Natural killer cell (primary cell): ENCODE measurements around the gene ISL2. TPM values are rescaled to one million over a fixed set of nuclear protein-coding genes. Genes with fewer than 3 reads are reported as not detected.

Experiments used
- ATAC-seq, 3 donors: fragments of 150-1000 bp in 2 of 3; fragments of 200-7000 bp in 1 of 3; cut with Tn5 transposase; 1 replicate in 1 of 3; 2 replicates in 2 of 3; pipeline ENCODE4 v1.10.0; 2021; ENCODE audit warnings: mild to moderate bottlenecking in 2 of 3, moderate library complexity in 2 of 3
- DNase-seq, 2 donors: peaks; one replicate each; pipeline versions ENCODE4 v3.0.0 to v3.0.0-alpha.2; 2013 to 2021; ENCODE audit warnings: mixed read lengths in 1 of 2
- H3K27ac ChIP-seq: one replicate; pipeline ENCODE4 v1.5.1; 2013; ENCODE audit warnings: mild to moderate bottlenecking, low read length
- H3K27me3 ChIP-seq: one replicate; pipeline ENCODE4 v1.6.1; 2013; ENCODE audit warnings: low read length; ENCODE audit not compliant: control insufficient read depth, insufficient read depth
- H3K36me3 ChIP-seq: one replicate; pipeline ENCODE4 v1.6.1; 2013; ENCODE audit warnings: low read length; ENCODE audit not compliant: control insufficient read depth, insufficient read depth
- H3K4me1 ChIP-seq: one replicate; pipeline ENCODE4 v1.6.1; 2013; ENCODE audit warnings: low read length; ENCODE audit not compliant: control insufficient read depth, insufficient read depth
- H3K4me3 ChIP-seq: one replicate; pipeline ENCODE4 v1.5.1; 2013; ENCODE audit warnings: low read length
- H3K9me3 ChIP-seq: one replicate; pipeline ENCODE4 v1.6.1; 2013; ENCODE audit warnings: low read length; ENCODE audit not compliant: control insufficient read depth, insufficient read depth
- H3K27ac Mint-ChIP-seq, 2 donors: one replicate each; pipeline ENCODE4 v1.8.0; 2022; ENCODE audit warnings: mild to moderate bottlenecking in 2 of 2, mixed read lengths in 2 of 2, moderate library complexity in 1 of 2
- H3K27me3 Mint-ChIP-seq, 2 donors: one replicate each; pipeline ENCODE4 v1.8.0; 2022; ENCODE audit warnings: low read depth in 2 of 2, mixed read lengths in 2 of 2
- H3K36me3 Mint-ChIP-seq: one replicate; pipeline ENCODE4 v1.8.0; 2022; ENCODE audit warnings: mixed read lengths
- H3K4me1 Mint-ChIP-seq, 2 donors: one replicate each; pipeline ENCODE4 v1.8.0; 2022; ENCODE audit warnings: mixed read lengths in 2 of 2
- H3K4me3 Mint-ChIP-seq: one replicate; pipeline ENCODE4 v1.8.0; 2022; ENCODE audit warnings: mild to moderate bottlenecking, moderate library complexity, mixed read lengths
- H3K9me3 Mint-ChIP-seq, 2 donors: one replicate each; pipeline ENCODE4 v1.8.0; 2022; ENCODE audit warnings: mixed read lengths in 2 of 2
- WGBS: methylation state at CpG from one replicate; pipeline ENCODE4 v1.1.7; 2013; ENCODE audit warnings: missing lambda C conversion rate; ENCODE audit not compliant: insufficient coverage; 5-methylcytosine and 5-hydroxymethylcytosine counted together
- intact Hi-C: fragments of 100-400 bp; cut with micrococcal nuclease; formaldehyde crosslinking; loops from one replicate; pipeline ENCODE4 v1.14.2; 2022
- total RNA-seq, 4 donors: library from RNA; stranded (reverse); fragments of 120-200 nt in 1 of 4; gene quantifications; one replicate each; pipeline versions ENCODE4 v1.2.3 to v1.2.4, GENCODE V29; 2013 to 2022
- TF ChIP-seq, protein P1 (sequence below): fragments of 200-600 bp; IDR thresholded peaks from one replicate; pipeline ENCODE4 v1.8.0; 2022; ENCODE audit warnings: antibody characterized with exemption

ISL2 gene
- total RNA-seq, 3 donors from 2014 or later (not counting 1 experiment from before 2014, with no cell fraction given), result not detected

- Mint-ChIP-seq H3K27me3 (peaks cover 39 to 58% of the 10 kb centered on the region in 2 donors), H3K4me1 (peaks cover 23 to 33% of the 10 kb centered on the region in 2 donors), H3K4me3 (peak overlapping the region; percentile 78), H3K36me3 (peaks cover 13% of the 10 kb centered on the region), H3K9me3 (no peaks in the 10 kb centered on the region), H3K27ac (peak overlapping the region in 1 of 2 donors; percentile 3)
- WGBS, result 2% methylated on average over 65 of the region's 65 CpGs
- DNase-seq (peak in 1 of 2 donors; percentile 41), ATAC-seq (peak; percentile 27 to 49 (median 45))
- intact Hi-C loops, result no loop called here
- peaks cover 62% of the 10 kb centered on the region for H3K27me3 ChIP-seq
- H3K4me3 ChIP-seq, result no peak overlapping the region
- H3K36me3 ChIP-seq, result peaks cover 2% of the 10 kb centered on the region
- peaks cover 37% of the 10 kb centered on the region for H3K4me1 ChIP-seq
- no peaks in the 10 kb centered on the region for H3K9me3 ChIP-seq
- TF ChIP-seq, protein P1, sequence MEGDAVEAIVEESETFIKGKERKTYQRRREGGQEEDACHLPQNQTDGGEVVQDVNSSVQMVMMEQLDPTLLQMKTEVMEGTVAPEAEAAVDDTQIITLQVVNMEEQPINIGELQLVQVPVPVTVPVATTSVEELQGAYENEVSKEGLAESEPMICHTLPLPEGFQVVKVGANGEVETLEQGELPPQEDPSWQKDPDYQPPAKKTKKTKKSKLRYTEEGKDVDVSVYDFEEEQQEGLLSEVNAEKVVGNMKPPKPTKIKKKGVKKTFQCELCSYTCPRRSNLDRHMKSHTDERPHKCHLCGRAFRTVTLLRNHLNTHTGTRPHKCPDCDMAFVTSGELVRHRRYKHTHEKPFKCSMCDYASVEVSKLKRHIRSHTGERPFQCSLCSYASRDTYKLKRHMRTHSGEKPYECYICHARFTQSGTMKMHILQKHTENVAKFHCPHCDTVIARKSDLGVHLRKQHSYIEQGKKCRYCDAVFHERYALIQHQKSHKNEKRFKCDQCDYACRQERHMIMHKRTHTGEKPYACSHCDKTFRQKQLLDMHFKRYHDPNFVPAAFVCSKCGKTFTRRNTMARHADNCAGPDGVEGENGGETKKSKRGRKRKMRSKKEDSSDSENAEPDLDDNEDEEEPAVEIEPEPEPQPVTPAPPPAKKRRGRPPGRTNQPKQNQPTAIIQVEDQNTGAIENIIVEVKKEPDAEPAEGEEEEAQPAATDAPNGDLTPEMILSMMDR, result no peak
- no peak overlapping the region for H3K27ac ChIP-seq
Measured at GRCh38 chr15:76345880-76346668, 9.5 kb downstream of the ISL2 start.

DNA sequence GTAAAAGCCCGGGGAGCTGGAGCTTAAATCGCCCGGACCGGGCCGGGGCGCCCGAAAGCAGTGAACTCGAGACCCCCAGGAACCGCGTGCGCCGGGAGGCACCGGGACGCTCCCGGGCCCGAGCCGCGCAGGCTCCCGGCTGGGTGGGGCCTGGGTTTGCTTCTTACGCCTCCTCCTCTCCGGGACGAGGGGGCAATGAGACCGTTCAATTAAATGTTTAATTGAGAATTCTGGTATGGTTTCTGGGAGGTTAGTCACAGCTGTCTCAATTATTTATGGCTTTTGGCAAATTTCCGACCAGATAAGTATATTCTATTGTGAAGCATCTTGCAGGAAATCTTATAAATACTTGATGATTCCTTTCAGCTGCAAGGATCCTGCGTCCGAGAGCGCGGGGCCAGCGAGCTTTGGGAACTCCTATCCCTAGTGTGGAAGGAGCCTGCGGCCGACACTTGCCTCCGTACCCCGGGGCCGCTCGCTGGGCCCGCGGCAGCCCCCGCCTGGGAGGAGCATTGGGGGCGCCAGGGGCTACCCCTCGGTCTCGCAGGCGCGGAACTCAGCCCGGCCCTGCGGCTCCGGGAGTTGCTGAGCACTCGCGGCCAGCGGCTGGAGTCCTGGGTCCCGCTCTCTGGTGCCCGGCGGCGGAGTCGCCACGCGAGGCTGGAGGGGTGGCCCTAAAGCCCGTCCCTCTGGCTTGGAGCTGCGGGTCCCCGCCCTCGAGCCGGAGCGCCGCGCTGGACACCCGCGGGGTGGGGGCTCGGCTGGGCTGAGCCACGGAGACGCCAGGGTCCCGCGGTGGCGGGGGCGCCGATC, 10.3 kb downstream of the ISL2 start:
- Mint-ChIP-seq H3K9me3 (no peaks in the 10 kb centered on the region), H3K4me1 (peaks cover 17 to 28% of the 10 kb centered on the region in 2 donors), H3K27me3 (peaks cover 34 to 53% of the 10 kb centered on the region in 2 donors), H3K36me3 (peaks cover 13% of the 10 kb centered on the region), H3K27ac (no peak overlapping the region), H3K4me3 (peak overlapping the region; percentile 49)
- H3K36me3 ChIP-seq, result peaks cover 2% of the 10 kb centered on the region
- TF ChIP-seq, protein P1, result no peak
- H3K4me1 ChIP-seq, result peaks cover 29% of the 10 kb centered on the region
- H3K4me3 ChIP-seq, result no peak overlapping the region
- H3K9me3 ChIP-seq, result no peaks in the 10 kb centered on the region
- intact Hi-C loops, result no loop called here
- H3K27me3 ChIP-seq, result peaks cover 55% of the 10 kb centered on the region
- ATAC-seq (no peak), DNase-seq (peak in 1 of 2 donors; percentile 31)
- no peak overlapping the region for H3K27ac ChIP-seq
- 6% methylated on average over 73 of the region's 74 CpGs for WGBS

GRCh38 chr15:76347482-76348055, 11.0 kb downstream of the ISL2 start:
- Histone ChIP-seq H3K4me1 (peaks cover 24% of the 10 kb centered on the region), H3K36me3 (peaks cover 2% of the 10 kb centered on the region), H3K27me3 (peaks cover 51% of the 10 kb centered on the region), H3K27ac (no peak overlapping the region), H3K9me3 (no peaks in the 10 kb centered on the region), H3K4me3 (no peak overlapping the region)
- ATAC-seq, result no peak
- peak overlapping the region; percentile 37 for H3K4me3 Mint-ChIP-seq
- H3K27me3 Mint-ChIP-seq, result peaks cover 30 to 50% of the 10 kb centered on the region in 2 donors
- DNase-seq, result no peak
- no peaks in the 10 kb centered on the region for H3K9me3 Mint-ChIP-seq
- WGBS, result 67% methylated on average over 13 of the region's 13 CpGs
- intact Hi-C loops, result no loop called here
- TF ChIP-seq, protein P1, result no peak
- H3K36me3 Mint-ChIP-seq, result peaks cover 13% of the 10 kb centered on the region
- no peak overlapping the region for H3K27ac Mint-ChIP-seq
- peaks cover 15 to 24% of the 10 kb centered on the region in 2 donors for H3K4me1 Mint-ChIP-seq
